GM23338 (cell line): Measurements from ENCODE around the gene JDP2.

Experiments
- CREB1 ChIP-seq: fragments of 250-450 bp; sonication (Bioruptor Pico); IDR thresholded peaks from 2 replicates; pipeline ENCODE4 v1.5.0; 2020; ENCODE audit warnings: low read depth, mild to moderate bottlenecking, moderate library complexity
- EZH2 ChIP-seq: fragments of 200-600 bp; sonication (generic); IDR thresholded peaks from one replicate; pipeline ENCODE4 v1.8.0; 2017; ENCODE audit warnings: antibody characterized with exemption, mild to moderate bottlenecking, low read depth; ENCODE audit not compliant: unreplicated experiment
- JUNB ChIP-seq: IDR thresholded peaks from one replicate; pipeline ENCODE4 v1.6.1; 2016; ENCODE audit warnings: antibody characterized with exemption; ENCODE audit not compliant: unreplicated experiment
- POLR2AphosphoS5 ChIP-seq: IDR thresholded peaks from 2 replicates; pipeline ENCODE4 v1.6.1; 2016; ENCODE audit warnings: antibody characterized with exemption, low read depth
- STAT1 ChIP-seq: IDR thresholded peaks from one replicate; pipeline ENCODE4 v1.6.1; 2016; ENCODE audit warnings: antibody characterized with exemption; ENCODE audit not compliant: unreplicated experiment
- TF ChIP-seq, protein P1 (sequence below), 2 experiments: fragments of 200-600 bp in 1 of 2; sonication (generic) in 1 of 2; conservative IDR thresholded peaks; 2 replicates each; pipeline versions ENCODE4 v1.5.1 to v1.6.1; 2016 to 2017; ENCODE audit warnings: antibody characterized with exemption in 2 of 2, low read depth in 2 of 2, mild to moderate bottlenecking in 2 of 2, moderate library complexity in 1 of 2
- TF ChIP-seq, protein P2 (sequence below): IDR thresholded peaks from one replicate; pipeline ENCODE4 v1.6.1; 2018; ENCODE audit warnings: antibody characterized with exemption; ENCODE audit not compliant: unreplicated experiment
- TF ChIP-seq, protein P3 (sequence below): fragments of 250-450 bp; sonication (Bioruptor Pico); IDR thresholded peaks from 2 replicates; pipeline ENCODE4 v1.5.0; 2020; ENCODE audit warnings: mild to moderate bottlenecking, moderate library complexity

DNA sequence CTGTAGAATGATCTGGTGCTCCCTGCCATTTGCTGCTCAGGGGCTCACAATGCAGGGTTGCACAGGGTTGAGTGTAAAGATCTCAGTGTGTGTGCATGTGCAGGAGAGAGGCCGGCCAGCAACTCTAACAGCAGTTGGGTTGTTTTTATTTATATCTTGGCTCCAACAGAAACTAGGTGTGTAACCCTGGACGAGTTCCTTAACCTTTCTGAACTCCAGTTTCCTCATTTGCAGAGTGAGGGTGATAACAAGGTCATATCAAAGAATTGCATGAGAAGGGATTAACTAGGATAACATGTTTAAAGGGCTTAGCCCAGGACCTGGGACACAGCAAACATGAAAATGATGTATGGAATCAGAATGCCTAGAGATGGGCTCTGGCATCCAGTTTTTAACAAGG lies 14.8 kb upstream of the JDP2 start:
- TF ChIP-seq, protein P1, sequence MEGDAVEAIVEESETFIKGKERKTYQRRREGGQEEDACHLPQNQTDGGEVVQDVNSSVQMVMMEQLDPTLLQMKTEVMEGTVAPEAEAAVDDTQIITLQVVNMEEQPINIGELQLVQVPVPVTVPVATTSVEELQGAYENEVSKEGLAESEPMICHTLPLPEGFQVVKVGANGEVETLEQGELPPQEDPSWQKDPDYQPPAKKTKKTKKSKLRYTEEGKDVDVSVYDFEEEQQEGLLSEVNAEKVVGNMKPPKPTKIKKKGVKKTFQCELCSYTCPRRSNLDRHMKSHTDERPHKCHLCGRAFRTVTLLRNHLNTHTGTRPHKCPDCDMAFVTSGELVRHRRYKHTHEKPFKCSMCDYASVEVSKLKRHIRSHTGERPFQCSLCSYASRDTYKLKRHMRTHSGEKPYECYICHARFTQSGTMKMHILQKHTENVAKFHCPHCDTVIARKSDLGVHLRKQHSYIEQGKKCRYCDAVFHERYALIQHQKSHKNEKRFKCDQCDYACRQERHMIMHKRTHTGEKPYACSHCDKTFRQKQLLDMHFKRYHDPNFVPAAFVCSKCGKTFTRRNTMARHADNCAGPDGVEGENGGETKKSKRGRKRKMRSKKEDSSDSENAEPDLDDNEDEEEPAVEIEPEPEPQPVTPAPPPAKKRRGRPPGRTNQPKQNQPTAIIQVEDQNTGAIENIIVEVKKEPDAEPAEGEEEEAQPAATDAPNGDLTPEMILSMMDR (conservative IDR thresholded peaks at IDR 0.05; ENCODE audit: low read depth in 2 of 2): no peak
- no peak for TF ChIP-seq EZH2
- no peak for TF ChIP-seq POLR2AphosphoS5
- TF ChIP-seq CREB1 (CRISPR knock-in tag): no peak
- no peak for TF ChIP-seq JUNB
- TF ChIP-seq, protein P2, sequence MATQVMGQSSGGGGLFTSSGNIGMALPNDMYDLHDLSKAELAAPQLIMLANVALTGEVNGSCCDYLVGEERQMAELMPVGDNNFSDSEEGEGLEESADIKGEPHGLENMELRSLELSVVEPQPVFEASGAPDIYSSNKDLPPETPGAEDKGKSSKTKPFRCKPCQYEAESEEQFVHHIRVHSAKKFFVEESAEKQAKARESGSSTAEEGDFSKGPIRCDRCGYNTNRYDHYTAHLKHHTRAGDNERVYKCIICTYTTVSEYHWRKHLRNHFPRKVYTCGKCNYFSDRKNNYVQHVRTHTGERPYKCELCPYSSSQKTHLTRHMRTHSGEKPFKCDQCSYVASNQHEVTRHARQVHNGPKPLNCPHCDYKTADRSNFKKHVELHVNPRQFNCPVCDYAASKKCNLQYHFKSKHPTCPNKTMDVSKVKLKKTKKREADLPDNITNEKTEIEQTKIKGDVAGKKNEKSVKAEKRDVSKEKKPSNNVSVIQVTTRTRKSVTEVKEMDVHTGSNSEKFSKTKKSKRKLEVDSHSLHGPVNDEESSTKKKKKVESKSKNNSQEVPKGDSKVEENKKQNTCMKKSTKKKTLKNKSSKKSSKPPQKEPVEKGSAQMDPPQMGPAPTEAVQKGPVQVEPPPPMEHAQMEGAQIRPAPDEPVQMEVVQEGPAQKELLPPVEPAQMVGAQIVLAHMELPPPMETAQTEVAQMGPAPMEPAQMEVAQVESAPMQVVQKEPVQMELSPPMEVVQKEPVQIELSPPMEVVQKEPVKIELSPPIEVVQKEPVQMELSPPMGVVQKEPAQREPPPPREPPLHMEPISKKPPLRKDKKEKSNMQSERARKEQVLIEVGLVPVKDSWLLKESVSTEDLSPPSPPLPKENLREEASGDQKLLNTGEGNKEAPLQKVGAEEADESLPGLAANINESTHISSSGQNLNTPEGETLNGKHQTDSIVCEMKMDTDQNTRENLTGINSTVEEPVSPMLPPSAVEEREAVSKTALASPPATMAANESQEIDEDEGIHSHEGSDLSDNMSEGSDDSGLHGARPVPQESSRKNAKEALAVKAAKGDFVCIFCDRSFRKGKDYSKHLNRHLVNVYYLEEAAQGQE: no peak
- TF ChIP-seq, protein P3, sequence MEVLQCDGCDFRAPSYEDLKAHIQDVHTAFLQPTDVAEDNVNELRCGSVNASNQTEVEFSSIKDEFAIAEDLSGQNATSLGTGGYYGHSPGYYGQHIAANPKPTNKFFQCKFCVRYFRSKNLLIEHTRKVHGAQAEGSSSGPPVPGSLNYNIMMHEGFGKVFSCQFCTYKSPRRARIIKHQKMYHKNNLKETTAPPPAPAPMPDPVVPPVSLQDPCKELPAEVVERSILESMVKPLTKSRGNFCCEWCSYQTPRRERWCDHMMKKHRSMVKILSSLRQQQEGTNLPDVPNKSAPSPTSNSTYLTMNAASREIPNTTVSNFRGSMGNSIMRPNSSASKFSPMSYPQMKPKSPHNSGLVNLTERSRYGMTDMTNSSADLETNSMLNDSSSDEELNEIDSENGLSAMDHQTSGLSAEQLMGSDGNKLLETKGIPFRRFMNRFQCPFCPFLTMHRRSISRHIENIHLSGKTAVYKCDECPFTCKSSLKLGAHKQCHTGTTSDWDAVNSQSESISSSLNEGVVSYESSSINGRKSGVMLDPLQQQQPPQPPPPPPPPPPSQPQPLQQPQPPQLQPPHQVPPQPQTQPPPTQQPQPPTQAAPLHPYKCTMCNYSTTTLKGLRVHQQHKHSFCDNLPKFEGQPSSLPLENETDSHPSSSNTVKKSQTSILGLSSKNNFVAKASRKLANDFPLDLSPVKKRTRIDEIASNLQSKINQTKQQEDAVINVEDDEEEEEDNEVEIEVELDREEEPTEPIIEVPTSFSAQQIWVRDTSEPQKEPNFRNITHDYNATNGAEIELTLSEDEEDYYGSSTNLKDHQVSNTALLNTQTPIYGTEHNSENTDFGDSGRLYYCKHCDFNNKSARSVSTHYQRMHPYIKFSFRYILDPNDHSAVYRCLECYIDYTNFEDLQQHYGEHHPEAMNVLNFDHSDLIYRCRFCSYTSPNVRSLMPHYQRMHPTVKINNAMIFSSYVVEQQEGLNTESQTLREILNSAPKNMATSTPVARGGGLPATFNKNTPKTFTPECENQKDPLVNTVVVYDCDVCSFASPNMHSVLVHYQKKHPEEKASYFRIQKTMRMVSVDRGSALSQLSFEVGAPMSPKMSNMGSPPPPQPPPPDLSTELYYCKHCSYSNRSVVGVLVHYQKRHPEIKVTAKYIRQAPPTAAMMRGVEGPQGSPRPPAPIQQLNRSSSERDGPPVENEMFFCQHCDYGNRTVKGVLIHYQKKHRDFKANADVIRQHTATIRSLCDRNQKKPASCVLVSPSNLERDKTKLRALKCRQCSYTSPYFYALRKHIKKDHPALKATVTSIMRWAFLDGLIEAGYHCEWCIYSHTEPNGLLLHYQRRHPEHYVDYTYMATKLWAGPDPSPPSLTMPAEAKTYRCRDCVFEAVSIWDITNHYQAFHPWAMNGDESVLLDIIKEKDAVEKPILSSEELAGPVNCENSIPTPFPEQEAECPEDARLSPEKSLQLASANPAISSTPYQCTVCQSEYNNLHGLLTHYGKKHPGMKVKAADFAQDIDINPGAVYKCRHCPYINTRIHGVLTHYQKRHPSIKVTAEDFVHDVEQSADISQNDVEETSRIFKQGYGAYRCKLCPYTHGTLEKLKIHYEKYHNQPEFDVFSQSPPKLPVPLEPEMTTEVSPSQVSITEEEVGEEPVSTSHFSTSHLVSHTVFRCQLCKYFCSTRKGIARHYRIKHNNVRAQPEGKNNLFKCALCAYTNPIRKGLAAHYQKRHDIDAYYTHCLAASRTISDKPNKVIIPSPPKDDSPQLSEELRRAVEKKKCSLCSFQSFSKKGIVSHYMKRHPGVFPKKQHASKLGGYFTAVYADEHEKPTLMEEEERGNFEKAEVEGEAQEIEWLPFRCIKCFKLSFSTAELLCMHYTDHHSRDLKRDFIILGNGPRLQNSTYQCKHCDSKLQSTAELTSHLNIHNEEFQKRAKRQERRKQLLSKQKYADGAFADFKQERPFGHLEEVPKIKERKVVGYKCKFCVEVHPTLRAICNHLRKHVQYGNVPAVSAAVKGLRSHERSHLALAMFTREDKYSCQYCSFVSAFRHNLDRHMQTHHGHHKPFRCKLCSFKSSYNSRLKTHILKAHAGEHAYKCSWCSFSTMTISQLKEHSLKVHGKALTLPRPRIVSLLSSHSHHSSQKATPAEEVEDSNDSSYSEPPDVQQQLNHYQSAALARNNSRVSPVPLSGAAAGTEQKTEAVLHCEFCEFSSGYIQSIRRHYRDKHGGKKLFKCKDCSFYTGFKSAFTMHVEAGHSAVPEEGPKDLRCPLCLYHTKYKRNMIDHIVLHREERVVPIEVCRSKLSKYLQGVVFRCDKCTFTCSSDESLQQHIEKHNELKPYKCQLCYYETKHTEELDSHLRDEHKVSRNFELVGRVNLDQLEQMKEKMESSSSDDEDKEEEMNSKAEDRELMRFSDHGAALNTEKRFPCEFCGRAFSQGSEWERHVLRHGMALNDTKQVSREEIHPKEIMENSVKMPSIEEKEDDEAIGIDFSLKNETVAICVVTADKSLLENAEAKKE (CRISPR knock-in tag): no peak
- no peak for TF ChIP-seq STAT1
